Esophagus muscularis mucosa (tissue), 4 donors: ENCODE data around the gene SVOPL. TPM values are rescaled to one million over a fixed set of nuclear protein-coding genes. Genes with fewer than 3 reads are reported as not detected.

Source experiments
- DNase-seq: peaks from one replicate; pipeline ENCODE4 v3.0.0-alpha.2; 2017; ENCODE audit errors: extremely low spot score
- H3K27ac ChIP-seq, 4 donors: fragments of 200-600 bp; sonication (generic); replicated peaks in 1 of 4; 1 replicate in 3 of 4; 2 replicates in 1 of 4; pipeline ENCODE4 v1.5.1; 2016 to 2019; ENCODE audit warnings: mild to moderate bottlenecking in 1 of 4
- H3K27me3 ChIP-seq, 4 donors: fragments of 200-600 bp; sonication (generic); one replicate each; pipeline versions ENCODE4 v1.5.1 to v1.6.0; 2016 to 2019
- H3K36me3 ChIP-seq, 4 donors: fragments of 200-600 bp; sonication (generic); one replicate each; pipeline ENCODE4 v1.5.1; 2016 to 2019
- H3K4me1 ChIP-seq, 4 donors: fragments of 200-600 bp; sonication (generic); one replicate each; pipeline ENCODE4 v1.5.1; 2016 to 2019
- H3K4me3 ChIP-seq, 4 donors: fragments of 200-600 bp; sonication (generic); 1 replicate in 2 of 4; 2 replicates in 2 of 4; pipeline ENCODE4 v1.5.1; 2016 to 2019; ENCODE audit warnings: mild to moderate bottlenecking in 4 of 4, moderate library complexity in 1 of 4
- H3K9me3 ChIP-seq, 4 donors: fragments of 200-600 bp; sonication (generic); 1 replicate in 3 of 4; 2 replicates in 1 of 4; pipeline ENCODE4 v1.5.1; 2016 to 2019
- EP300 ChIP-seq: sonication (generic); formaldehyde crosslinking; IDR thresholded peaks from one replicate; pipeline ENCODE4 v1.6.1; 2017; ENCODE audit warnings: antibody characterized with exemption
- POLR2A ChIP-seq: fragments of 450-650 bp; IDR thresholded peaks from one replicate; pipeline ENCODE4 v1.6.1; 2017; ENCODE audit warnings: antibody characterized with exemption, moderate library complexity, mild to moderate bottlenecking, low read depth
- POLR2AphosphoS5 ChIP-seq, 2 donors: sonication (generic); formaldehyde crosslinking; IDR thresholded peaks; one replicate each; pipeline ENCODE4 v1.6.1; 2017; ENCODE audit warnings: antibody characterized with exemption in 2 of 2
- WGBS: methylation state at CpG from one replicate; pipeline ENCODE4 v1.1.5; 2018; 5-methylcytosine and 5-hydroxymethylcytosine counted together
- intact Hi-C: fragments of 100-400 bp; cut with DNase I; formaldehyde crosslinking; loops from one replicate; pipeline ENCODE4 v1.15.1; 2023
- total RNA-seq, 4 donors: library from RNA; depleted of rRNA; stranded (reverse); fragments of >200 nt; gene quantifications; one replicate each; pipeline versions ENCODE4 v1.1.0 to v1.2.1, GENCODE V29; 2016
- TF ChIP-seq, protein P1 (sequence below), 3 experiments: fragments of 200-600 bp in 2 of 3; fragments of 450-650 bp in 1 of 3; sonication (generic) in 2 of 3; IDR thresholded peaks; one replicate each; pipeline ENCODE4 v1.5.1; 2017 to 2019; ENCODE audit warnings: antibody characterized with exemption in 3 of 3, mild to moderate bottlenecking in 2 of 3, moderate library complexity in 1 of 3

Gene SVOPL
- total RNA-seq, 4 donors from 2014 or later, result not detected

- H3K9me3 ChIP-seq, result no peaks in the 10 kb centered on the region
- H3K27ac ChIP-seq, result no peak overlapping the region
- intact Hi-C loops, result no loop called here
- no peaks in the 10 kb centered on the region for H3K27me3 ChIP-seq
- no peak for DNase-seq
- H3K4me1 ChIP-seq, result no peaks in the 10 kb centered on the region
- no peak overlapping the region for H3K4me3 ChIP-seq
- TF ChIP-seq EP300, result no peak
- no peak for TF ChIP-seq POLR2A
- TF ChIP-seq, protein P1, sequence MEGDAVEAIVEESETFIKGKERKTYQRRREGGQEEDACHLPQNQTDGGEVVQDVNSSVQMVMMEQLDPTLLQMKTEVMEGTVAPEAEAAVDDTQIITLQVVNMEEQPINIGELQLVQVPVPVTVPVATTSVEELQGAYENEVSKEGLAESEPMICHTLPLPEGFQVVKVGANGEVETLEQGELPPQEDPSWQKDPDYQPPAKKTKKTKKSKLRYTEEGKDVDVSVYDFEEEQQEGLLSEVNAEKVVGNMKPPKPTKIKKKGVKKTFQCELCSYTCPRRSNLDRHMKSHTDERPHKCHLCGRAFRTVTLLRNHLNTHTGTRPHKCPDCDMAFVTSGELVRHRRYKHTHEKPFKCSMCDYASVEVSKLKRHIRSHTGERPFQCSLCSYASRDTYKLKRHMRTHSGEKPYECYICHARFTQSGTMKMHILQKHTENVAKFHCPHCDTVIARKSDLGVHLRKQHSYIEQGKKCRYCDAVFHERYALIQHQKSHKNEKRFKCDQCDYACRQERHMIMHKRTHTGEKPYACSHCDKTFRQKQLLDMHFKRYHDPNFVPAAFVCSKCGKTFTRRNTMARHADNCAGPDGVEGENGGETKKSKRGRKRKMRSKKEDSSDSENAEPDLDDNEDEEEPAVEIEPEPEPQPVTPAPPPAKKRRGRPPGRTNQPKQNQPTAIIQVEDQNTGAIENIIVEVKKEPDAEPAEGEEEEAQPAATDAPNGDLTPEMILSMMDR (IDR thresholded peaks at IDR 0.05), result no peak
- no peak for TF ChIP-seq POLR2AphosphoS5 (IDR thresholded peaks at IDR 0.05)
- peaks cover 19 to 74% (median 37%) of the 10 kb centered on the region in 4 donors for H3K36me3 ChIP-seq
- 93% methylated on average over 4 of the region's 4 CpGs for WGBS
Observed at GRCh38 chr7:138584696-138585095, 116.5 kb downstream of the SVOPL start.

DNA sequence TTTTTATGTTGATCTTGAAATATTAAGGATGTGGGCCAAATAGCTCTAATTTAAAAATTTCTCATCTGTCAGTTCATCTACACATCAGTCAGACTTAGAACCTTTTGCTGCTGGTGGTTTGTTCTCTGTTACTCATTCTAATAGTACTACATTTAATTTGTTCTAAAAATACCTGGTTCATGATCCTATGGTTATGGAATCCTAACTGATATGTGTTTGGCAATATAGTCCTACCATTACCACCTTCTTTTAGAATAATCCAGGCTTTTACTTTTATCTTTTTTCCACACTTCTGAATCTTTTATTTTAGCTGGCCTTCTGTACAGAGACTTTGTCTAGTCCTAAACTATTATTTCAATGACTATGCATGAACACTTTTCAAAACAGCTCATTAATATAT lies 116.9 kb downstream of the SVOPL start:
- peaks cover 23 to 79% (median 41%) of the 10 kb centered on the region in 4 donors for H3K36me3 ChIP-seq
- no peak overlapping the region for H3K27ac ChIP-seq

GRCh38 chr7:138581065-138581464 lies 120.1 kb downstream of the SVOPL start:
- 98% methylated on average over 4 of the region's 4 CpGs for WGBS
- Histone ChIP-seq H3K27me3 (no peaks in the 10 kb centered on the region), H3K4me1 (no peaks in the 10 kb centered on the region), H3K27ac (no peak overlapping the region), H3K36me3 (peaks cover 30 to 93% (median 55%) of the 10 kb centered on the region in 4 donors), H3K4me3 (no peak overlapping the region), H3K9me3 (no peaks in the 10 kb centered on the region)
- intact Hi-C loops, result no loop called here
- TF ChIP-seq POLR2A (no peak), POLR2AphosphoS5 (IDR thresholded peaks at IDR 0.05) (no peak), EP300 (no peak)
- TF ChIP-seq, protein P1 (IDR thresholded peaks at IDR 0.05), result no peak
- no peak for DNase-seq

More for the DNA sequence above, 116.9 kb downstream of the SVOPL start:
- no peaks in the 10 kb centered on the region for H3K9me3 ChIP-seq
- H3K4me3 ChIP-seq, result no peak overlapping the region
- TF ChIP-seq EP300 (no peak), POLR2AphosphoS5 (IDR thresholded peaks at IDR 0.05) (no peak), POLR2A (no peak)
- TF ChIP-seq, protein P1 (IDR thresholded peaks at IDR 0.05), result no peak
- intact Hi-C loops, result no loop called here
- H3K4me1 ChIP-seq, result no peaks in the 10 kb centered on the region
- DNase-seq, result no peak
- H3K27me3 ChIP-seq, result no peaks in the 10 kb centered on the region

- Histone ChIP-seq H3K9me3 (no peaks in the 10 kb centered on the region), H3K4me3 (no peak overlapping the region), H3K36me3 (peaks cover 24 to 81% (median 51%) of the 10 kb centered on the region in 4 donors), H3K27ac (no peak overlapping the region), H3K4me1 (no peaks in the 10 kb centered on the region), H3K27me3 (no peaks in the 10 kb centered on the region)
- DNase-seq, result no peak
- WGBS, result 95% methylated on average over 3 of the region's 3 CpGs
- intact Hi-C loops, result no loop called here
- TF ChIP-seq POLR2A (no peak), EP300 (no peak), POLR2AphosphoS5 (IDR thresholded peaks at IDR 0.05) (no peak)
- TF ChIP-seq, protein P1 (IDR thresholded peaks at IDR 0.05), result no peak
Observed at GRCh38 chr7:138579671-138580070, 121.5 kb downstream of the SVOPL start.

- no peak for DNase-seq
- Histone ChIP-seq H3K36me3 (peaks cover 25 to 79% (median 49%) of the 10 kb centered on the region in 4 donors), H3K9me3 (no peaks in the 10 kb centered on the region), H3K4me1 (no peaks in the 10 kb centered on the region), H3K27ac (no peak overlapping the region), H3K27me3 (no peaks in the 10 kb centered on the region), H3K4me3 (no peak overlapping the region)
- intact Hi-C loops, result no loop called here
- 88% methylated on average over 1 of the region's 1 CpG for WGBS
- no peak for TF ChIP-seq EP300
- TF ChIP-seq, protein P1 (IDR thresholded peaks at IDR 0.05), result no peak
- TF ChIP-seq POLR2A, result no peak
- TF ChIP-seq POLR2AphosphoS5 (IDR thresholded peaks at IDR 0.05), result no peak
Observed at GRCh38 chr7:138579136-138579535, 122.0 kb downstream of the SVOPL start.
